ENCODE data around the gene COQ7.

The COQ7 gene

GRCh38 chr16:19073863-19074262 is 6.4 kb downstream of the COQ7 start:
- TF ChIP-seq TAF1 (IDR thresholded peaks at IDR 0.05; ENCODE audit: low read depth) (no peak), REST (IDR thresholded peaks at IDR 0.05; ENCODE audit: low read depth) (no peak), USF1 (IDR thresholded peaks at IDR 0.05) (no peak), CREB1 (IDR thresholded peaks at IDR 0.05; ENCODE audit: low read depth) (no peak), ZBTB7A (IDR thresholded peaks at IDR 0.05; ENCODE audit: low read depth) (no peak), MAX (IDR thresholded peaks at IDR 0.05) (no peak), EGR1 (IDR thresholded peaks at IDR 0.05) (no peak), YY1 (IDR thresholded peaks at IDR 0.05; ENCODE audit: low read depth) (no peak), EP300 (IDR thresholded peaks at IDR 0.05; ENCODE audit: borderline replicate concordance) (no peak), RAD21 (IDR thresholded peaks at IDR 0.05; ENCODE audit: low read depth) (no peak), TEAD4 (IDR thresholded peaks at IDR 0.05) (no peak), TCF12 (IDR thresholded peaks at IDR 0.05; ENCODE audit: low read depth) (no peak), CEBPB (IDR thresholded peaks at IDR 0.05) (no peak), FOXM1 (IDR thresholded peaks at IDR 0.05; ENCODE audit: borderline replicate concordance, low read depth) (no peak)

GRCh38 chr16:19075511-19075910 is 8.1 kb downstream of the COQ7 start:
- TF ChIP-seq MAX (IDR thresholded peaks at IDR 0.05) = no peak

GRCh38 chr16:19077879-19078278 is 10.5 kb downstream of the COQ7 start:
- TF ChIP-seq CREB1 (IDR thresholded peaks at IDR 0.05; ENCODE audit: low read depth) = no peak
- TF ChIP-seq FOXM1 (IDR thresholded peaks at IDR 0.05; ENCODE audit: borderline replicate concordance, low read depth) = no peak
- TF ChIP-seq USF1 (IDR thresholded peaks at IDR 0.05) = no peak
- no peak for TF ChIP-seq NFIC (IDR thresholded peaks at IDR 0.05)
- TF ChIP-seq ZBTB7A (IDR thresholded peaks at IDR 0.05; ENCODE audit: low read depth) = no peak
- no peak for TF ChIP-seq TEAD4 (IDR thresholded peaks at IDR 0.05)
- TF ChIP-seq TAF1 (IDR thresholded peaks at IDR 0.05; ENCODE audit: low read depth) = no peak
- TF ChIP-seq RAD21 (IDR thresholded peaks at IDR 0.05; ENCODE audit: low read depth) = no peak
- TF ChIP-seq EGR1 (IDR thresholded peaks at IDR 0.05) = no peak
- TF ChIP-seq YY1 (IDR thresholded peaks at IDR 0.05; ENCODE audit: low read depth) = no peak
- no peak for TF ChIP-seq REST (IDR thresholded peaks at IDR 0.05; ENCODE audit: low read depth)
- TF ChIP-seq CEBPB (IDR thresholded peaks at IDR 0.05) = no peak
- TF ChIP-seq MAX (IDR thresholded peaks at IDR 0.05) = no peak
- no peak for TF ChIP-seq TCF12 (IDR thresholded peaks at IDR 0.05; ENCODE audit: low read depth)

GRCh38 chr16:19083670-19084069 is 16.3 kb downstream of the COQ7 start:
- TF ChIP-seq NFIC (IDR thresholded peaks at IDR 0.05) = no peak
- no peak for TF ChIP-seq EGR1 (IDR thresholded peaks at IDR 0.05)
- TF ChIP-seq CREB1 (IDR thresholded peaks at IDR 0.05; ENCODE audit: low read depth) = no peak
- no peak for TF ChIP-seq ZBTB7A (IDR thresholded peaks at IDR 0.05; ENCODE audit: low read depth)
- no peak for TF ChIP-seq TAF1 (IDR thresholded peaks at IDR 0.05; ENCODE audit: low read depth)
- TF ChIP-seq TCF12 (IDR thresholded peaks at IDR 0.05; ENCODE audit: low read depth) = no peak
- no peak for TF ChIP-seq RAD21 (IDR thresholded peaks at IDR 0.05; ENCODE audit: low read depth)
- TF ChIP-seq USF1 (IDR thresholded peaks at IDR 0.05) = no peak
- TF ChIP-seq TEAD4 (IDR thresholded peaks at IDR 0.05) = no peak
- TF ChIP-seq EP300 (IDR thresholded peaks at IDR 0.05; ENCODE audit: borderline replicate concordance) = no peak
- TF ChIP-seq REST (IDR thresholded peaks at IDR 0.05; ENCODE audit: low read depth) = no peak
